ENCODE measurements around the gene C2orf81. TPM values are rescaled to one million over a fixed set of nuclear protein-coding genes. Genes with fewer than 3 reads are reported as not detected.
A peak's percentile ranks its signal among the peaks of the same experiment; 100 is the strongest.

The C2orf81 gene
- total RNA-seq, 6 experiments from 2014 or later = 0.53 to 2.3 (median 1.4) TPM

GRCh38 chr2:74457129-74457548 is 35.7 kb upstream of the C2orf81 start:
- Mint-ChIP-seq H3K4me1 (ENCODE audit: low read depth) (peaks cover 44% of the 10 kb centered on the region), H3K27ac (peak overlapping the region; percentile 88), H3K27me3 (ENCODE audit: insufficient read depth) (no peaks in the 10 kb centered on the region; the same call in none of the 2 replicates), H3K4me3 (peak overlapping the region; percentile 94), H3K9me3 (no peaks in the 10 kb centered on the region), H3K36me3 (ENCODE audit: low read depth) (0 out of 2 replicates have a peak, but pooled peaks cover 8% of the 10 kb centered on the region)
- no peak; the same call in 1 of the 2 replicates for TF ChIP-seq CTCF (IDR thresholded peaks at IDR 0.05)
- DNase-seq = no peak

- Mint-ChIP-seq H3K4me1 (ENCODE audit: low read depth) (peaks cover 40% of the 10 kb centered on the region), H3K27me3 (ENCODE audit: insufficient read depth) (no peaks in the 10 kb centered on the region; the same call in none of the 2 replicates), H3K36me3 (ENCODE audit: low read depth) (no peaks in the 10 kb centered on the region), H3K9me3 (no peaks in the 10 kb centered on the region), H3K27ac (peak within 1 kb of the TSS; percentile 79), H3K4me3 (peak within 1 kb of the TSS; percentile 94)
- DNase-seq = peak; percentile 98
- TF ChIP-seq CTCF (IDR thresholded peaks at IDR 0.05) = no peak
Measured at GRCh38 chr2:74454654-74455511, 33.5 kb upstream of the C2orf81 start, which contains the start of gene INO80B. TSS of gene INO80B (plus strand) at chr2:74455087. CDS start at chr2:74455117, 30 bp downstream.

GRCh38 chr2:74450570-74451190 is 29.3 kb upstream of the C2orf81 start:
- Mint-ChIP-seq H3K27ac (no peak overlapping the region), H3K4me1 (ENCODE audit: low read depth) (peaks cover 21% of the 10 kb centered on the region), H3K9me3 (no peaks in the 10 kb centered on the region), H3K27me3 (ENCODE audit: insufficient read depth) (no peaks in the 10 kb centered on the region; the same call in 1 of the 2 replicates), H3K36me3 (ENCODE audit: low read depth) (no peaks in the 10 kb centered on the region), H3K4me3 (no peak overlapping the region)
- DNase-seq = no peak
- no peak for TF ChIP-seq CTCF (IDR thresholded peaks at IDR 0.05)

- Mint-ChIP-seq H3K27me3 (ENCODE audit: insufficient read depth) (no peaks in the 10 kb centered on the region; the same call in 1 of the 2 replicates), H3K4me1 (ENCODE audit: low read depth) (peaks cover 17% of the 10 kb centered on the region), H3K27ac (no peak overlapping the region), H3K36me3 (ENCODE audit: low read depth) (no peaks in the 10 kb centered on the region), H3K4me3 (no peak overlapping the region), H3K9me3 (no peaks in the 10 kb centered on the region)
- no peak for TF ChIP-seq CTCF (IDR thresholded peaks at IDR 0.05)
- no peak for DNase-seq
Measured at GRCh38 chr2:74448771-74449170, 27.4 kb upstream of the C2orf81 start.

- no peak overlapping the region for H3K4me3 Mint-ChIP-seq
- H3K36me3 Mint-ChIP-seq (ENCODE audit: low read depth) = no peaks in the 10 kb centered on the region
- no peak for TF ChIP-seq CTCF (IDR thresholded peaks at IDR 0.05)
- no peak for DNase-seq
- no peaks in the 10 kb centered on the region; the same call in 1 of the 2 replicates for H3K27me3 Mint-ChIP-seq (ENCODE audit: insufficient read depth)
- H3K4me1 Mint-ChIP-seq (ENCODE audit: low read depth) = peaks cover 17% of the 10 kb centered on the region
- H3K9me3 Mint-ChIP-seq = no peaks in the 10 kb centered on the region
- no peak overlapping the region for H3K27ac Mint-ChIP-seq
Measured at GRCh38 chr2:74447230-74447999, 26.0 kb upstream of the C2orf81 start.
